IMR-90 (cell line): ENCODE measurements around the gene CD163L1.
"Not testable (repeated sequence)": the region's sequence is repeated elsewhere in the genome, so short reads cannot be mapped to it uniquely, and the experiment has no call there.

Experiments used
- BHLHE40 ChIP-seq: fragments of 150-350 bp; IDR thresholded peaks from 2 replicates; pipeline ENCODE4 v1.6.1; 2016; ENCODE audit warnings: mild to moderate bottlenecking, low read depth, low read length
- CEBPB ChIP-seq: IDR thresholded peaks from 2 replicates; pipeline ENCODE4 v1.6.1; 2012; ENCODE audit warnings: low read depth, low read length, improper control_type of control experiment
- CHD1 ChIP-seq: IDR thresholded peaks from 2 replicates; pipeline ENCODE4 v1.6.1; 2012; ENCODE audit warnings: low read depth, low read length, improper control_type of control experiment
- FOS ChIP-seq: fragments of 150-350 bp; IDR thresholded peaks from 2 replicates; pipeline ENCODE4 v1.6.1; 2016; ENCODE audit warnings: low read depth, low read length
- MAZ ChIP-seq: IDR thresholded peaks from 2 replicates; pipeline ENCODE4 v1.6.1; 2012; ENCODE audit warnings: low read depth, mild to moderate bottlenecking, low read length, improper control_type of control experiment, moderate library complexity, borderline replicate concordance
- MXI1 ChIP-seq: IDR thresholded peaks from 2 replicates; pipeline ENCODE4 v1.6.1; 2012; ENCODE audit warnings: low read depth, mild to moderate bottlenecking, low read length, moderate library complexity, borderline replicate concordance
- NFE2L2 ChIP-seq: fragments of 150-350 bp; IDR thresholded peaks from 2 replicates; pipeline ENCODE4 v1.6.1; 2016; ENCODE audit warnings: low read depth, mild to moderate bottlenecking, low read length
- POLR2A ChIP-seq: IDR thresholded peaks from 2 replicates; pipeline ENCODE4 v1.6.1; 2012; ENCODE audit warnings: mild to moderate bottlenecking, low read depth, low read length
- RAD21 ChIP-seq: IDR thresholded peaks from 2 replicates; pipeline ENCODE4 v1.6.1; 2012; ENCODE audit warnings: low read length, improper control_type of control experiment
- RFX5 ChIP-seq: IDR thresholded peaks from 2 replicates; pipeline ENCODE4 v1.8.0; 2012; ENCODE audit warnings: low read depth, mild to moderate bottlenecking, low read length, moderate library complexity
- SMC3 ChIP-seq: fragments of 150-350 bp; IDR thresholded peaks from 2 replicates; pipeline ENCODE4 v1.6.1; 2016; ENCODE audit warnings: low read depth, mild to moderate bottlenecking, antibody characterized with exemption, low read length, moderate library complexity
- USF2 ChIP-seq: fragments of 150-350 bp; IDR thresholded peaks from 2 replicates; pipeline ENCODE4 v1.6.1; 2017; ENCODE audit warnings: mild to moderate bottlenecking, antibody characterized with exemption, low read length, low read depth
- TF ChIP-seq, protein P1 (sequence below): conservative IDR thresholded peaks from 2 replicates; pipeline ENCODE4 v1.5.1; 2012; ENCODE audit warnings: mild to moderate bottlenecking, low read depth, low read length, improper control_type of control experiment
- TF ChIP-seq, protein P2 (sequence below): fragments of 150-350 bp; IDR thresholded peaks from 2 replicates; pipeline ENCODE4 v1.6.1; 2016; ENCODE audit warnings: low read depth, mild to moderate bottlenecking, low read length, moderate library complexity, borderline replicate concordance

GRCh38 chr12:7438291-7438995, 5.5 kb downstream of the CD163L1 start:
- TF ChIP-seq USF2, FOS, CEBPB, BHLHE40, RAD21, RFX5, MXI1, POLR2A, MAZ, SMC3, NFE2L2, CHD1: not testable (repeated sequence)
- TF ChIP-seq, protein P1, sequence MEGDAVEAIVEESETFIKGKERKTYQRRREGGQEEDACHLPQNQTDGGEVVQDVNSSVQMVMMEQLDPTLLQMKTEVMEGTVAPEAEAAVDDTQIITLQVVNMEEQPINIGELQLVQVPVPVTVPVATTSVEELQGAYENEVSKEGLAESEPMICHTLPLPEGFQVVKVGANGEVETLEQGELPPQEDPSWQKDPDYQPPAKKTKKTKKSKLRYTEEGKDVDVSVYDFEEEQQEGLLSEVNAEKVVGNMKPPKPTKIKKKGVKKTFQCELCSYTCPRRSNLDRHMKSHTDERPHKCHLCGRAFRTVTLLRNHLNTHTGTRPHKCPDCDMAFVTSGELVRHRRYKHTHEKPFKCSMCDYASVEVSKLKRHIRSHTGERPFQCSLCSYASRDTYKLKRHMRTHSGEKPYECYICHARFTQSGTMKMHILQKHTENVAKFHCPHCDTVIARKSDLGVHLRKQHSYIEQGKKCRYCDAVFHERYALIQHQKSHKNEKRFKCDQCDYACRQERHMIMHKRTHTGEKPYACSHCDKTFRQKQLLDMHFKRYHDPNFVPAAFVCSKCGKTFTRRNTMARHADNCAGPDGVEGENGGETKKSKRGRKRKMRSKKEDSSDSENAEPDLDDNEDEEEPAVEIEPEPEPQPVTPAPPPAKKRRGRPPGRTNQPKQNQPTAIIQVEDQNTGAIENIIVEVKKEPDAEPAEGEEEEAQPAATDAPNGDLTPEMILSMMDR = not testable (repeated sequence)
- TF ChIP-seq, protein P2, sequence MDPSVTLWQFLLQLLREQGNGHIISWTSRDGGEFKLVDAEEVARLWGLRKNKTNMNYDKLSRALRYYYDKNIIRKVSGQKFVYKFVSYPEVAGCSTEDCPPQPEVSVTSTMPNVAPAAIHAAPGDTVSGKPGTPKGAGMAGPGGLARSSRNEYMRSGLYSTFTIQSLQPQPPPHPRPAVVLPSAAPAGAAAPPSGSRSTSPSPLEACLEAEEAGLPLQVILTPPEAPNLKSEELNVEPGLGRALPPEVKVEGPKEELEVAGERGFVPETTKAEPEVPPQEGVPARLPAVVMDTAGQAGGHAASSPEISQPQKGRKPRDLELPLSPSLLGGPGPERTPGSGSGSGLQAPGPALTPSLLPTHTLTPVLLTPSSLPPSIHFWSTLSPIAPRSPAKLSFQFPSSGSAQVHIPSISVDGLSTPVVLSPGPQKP = not testable (repeated sequence)
